Globus pallidus (tissue), 1 donor: ENCODE data around the gene TTLL12.

ENCODE experiments used
- DNase-seq: peaks from one replicate; pipeline ENCODE4 v3.0.0-alpha.2; 2015; ENCODE audit warnings: low spot score

Gene TTLL12

DNA sequence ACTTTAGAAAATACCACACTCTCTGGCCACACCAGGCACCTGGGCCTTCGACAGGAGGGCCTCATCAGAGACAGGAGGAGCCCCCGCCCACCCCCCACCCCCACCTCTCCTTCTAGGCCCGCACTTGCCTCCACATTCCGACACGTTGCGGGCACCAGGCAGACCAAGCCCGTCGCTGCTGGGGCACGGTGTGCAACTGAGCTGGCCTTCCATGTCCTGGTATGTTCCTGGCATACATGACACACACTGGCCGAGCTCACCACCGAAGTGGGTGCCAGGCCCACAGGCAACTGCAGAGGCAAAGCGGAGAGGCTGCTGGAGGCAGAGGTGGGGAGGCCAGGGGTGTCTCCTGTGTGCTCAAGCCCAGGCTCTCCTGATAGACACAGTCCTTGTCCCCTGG lies 27.0 kb upstream of the TTLL12 start:
- DNase-seq, result no peak

DNA sequence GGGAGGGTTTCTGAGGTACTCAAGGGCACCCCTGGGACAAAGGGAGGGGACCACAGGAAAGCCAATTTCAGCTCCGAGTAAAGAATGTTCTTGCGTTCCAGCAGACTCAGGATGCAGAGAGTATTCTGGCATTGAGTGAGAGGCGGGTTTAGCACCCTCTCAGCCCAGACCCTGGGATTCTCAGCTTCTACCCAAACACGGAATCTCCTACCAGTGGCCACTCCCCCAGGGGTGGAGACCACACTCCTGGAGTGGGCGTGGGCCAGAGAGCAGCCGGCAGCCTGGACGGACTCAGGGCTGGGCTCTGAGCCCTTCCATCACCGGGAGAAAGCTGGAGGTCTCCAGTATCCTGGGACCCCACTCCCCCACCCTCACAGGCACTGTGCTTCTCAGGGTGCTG lies 26.1 kb upstream of the TTLL12 start:
- no peak for DNase-seq

DNA sequence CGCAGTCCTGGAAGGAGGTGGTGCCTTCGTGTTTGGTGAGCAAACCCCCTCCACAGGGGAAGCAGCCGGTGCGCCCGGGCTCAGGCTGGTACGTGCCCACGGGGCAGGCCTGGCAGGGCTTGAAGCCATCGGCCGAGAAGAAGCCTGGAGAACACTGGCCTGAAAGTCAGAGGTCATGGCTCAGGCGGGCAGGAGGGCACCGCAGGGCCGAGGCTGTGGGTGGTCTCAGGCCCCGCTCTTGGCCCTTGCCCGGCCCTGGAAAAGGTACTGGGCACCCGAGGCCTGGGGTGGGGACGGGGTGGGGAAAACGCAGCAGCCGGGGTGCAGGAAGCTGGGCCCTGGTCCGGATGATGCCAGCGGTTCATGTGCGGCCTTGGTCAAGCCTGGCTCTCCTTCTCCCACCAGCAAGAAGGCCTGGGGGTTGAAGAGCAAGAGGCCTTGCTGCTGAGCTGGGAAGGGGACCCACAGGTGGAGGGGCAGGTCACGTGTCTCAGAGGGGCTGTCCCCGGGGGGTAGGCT lies 25.6 kb upstream of the TTLL12 start:
- no peak for DNase-seq

DNA sequence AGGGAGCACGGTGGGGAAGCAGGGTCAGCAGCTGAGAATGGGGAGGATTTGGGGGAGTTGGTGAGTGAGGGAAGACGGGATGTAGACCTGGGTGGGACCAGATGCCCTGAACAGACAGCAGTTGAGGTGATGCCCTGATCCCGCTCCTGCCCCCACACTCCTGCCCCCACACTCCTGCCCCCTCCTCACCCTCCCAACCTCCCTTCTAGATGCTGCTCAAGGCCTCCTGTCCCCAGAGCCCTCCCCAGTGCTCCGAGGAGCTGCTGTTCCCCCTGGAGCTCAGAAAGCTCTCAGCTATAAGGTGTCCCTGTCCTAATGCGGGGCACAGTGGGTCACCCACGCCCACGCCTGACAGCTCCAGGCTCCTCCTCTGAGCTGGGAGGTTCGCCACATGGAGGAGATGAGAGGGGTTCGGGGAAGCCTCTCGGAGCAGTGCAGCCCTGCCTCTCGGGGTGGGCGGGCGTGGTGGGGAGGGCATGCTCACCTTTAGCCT lies 25.1 kb upstream of the TTLL12 start:
- no peak for DNase-seq

DNA sequence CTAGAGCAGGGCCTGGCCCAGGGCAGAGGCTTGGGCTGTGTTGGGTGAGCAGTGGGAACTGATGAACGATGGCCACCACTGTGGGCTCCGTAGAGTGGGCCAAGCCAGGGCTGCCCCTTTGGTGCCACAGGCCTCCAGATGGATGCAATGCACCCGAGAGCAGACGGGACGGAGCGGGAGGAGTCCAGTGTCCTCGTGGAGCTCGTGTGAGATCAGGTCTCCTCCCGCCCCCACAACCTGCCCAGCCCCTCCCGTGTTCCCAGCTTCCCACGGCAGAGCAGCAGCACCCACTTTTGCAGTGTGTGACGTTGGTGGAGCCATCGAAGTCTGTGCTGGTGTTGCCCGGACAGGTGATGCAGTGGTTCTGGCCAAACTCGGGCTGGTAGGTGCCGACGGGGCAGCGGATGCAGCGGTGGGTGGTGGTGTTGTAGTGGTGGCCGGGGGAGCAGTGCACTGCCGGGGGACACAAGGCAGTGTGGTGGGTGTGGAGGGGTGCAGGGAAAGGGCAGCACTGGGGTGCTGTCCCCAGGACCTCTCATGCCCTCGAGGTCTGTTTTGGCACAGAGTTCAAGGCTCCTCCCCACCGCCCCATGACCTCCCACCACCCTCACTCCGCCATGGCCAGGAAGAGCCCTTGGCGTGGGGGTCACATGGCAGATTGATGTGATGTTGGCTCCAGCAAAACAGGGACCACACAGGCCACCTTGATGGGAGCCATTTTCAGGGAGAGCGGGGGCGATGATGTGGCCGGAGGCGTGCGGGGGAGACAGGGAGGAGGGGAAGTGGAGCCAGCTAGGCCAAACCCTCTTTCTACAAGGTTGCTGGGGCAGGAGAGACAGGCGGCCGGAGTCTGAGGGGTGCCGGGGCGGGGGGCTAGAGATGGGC lies 23.9 kb upstream of the TTLL12 start:
- DNase-seq, result no peak

DNA sequence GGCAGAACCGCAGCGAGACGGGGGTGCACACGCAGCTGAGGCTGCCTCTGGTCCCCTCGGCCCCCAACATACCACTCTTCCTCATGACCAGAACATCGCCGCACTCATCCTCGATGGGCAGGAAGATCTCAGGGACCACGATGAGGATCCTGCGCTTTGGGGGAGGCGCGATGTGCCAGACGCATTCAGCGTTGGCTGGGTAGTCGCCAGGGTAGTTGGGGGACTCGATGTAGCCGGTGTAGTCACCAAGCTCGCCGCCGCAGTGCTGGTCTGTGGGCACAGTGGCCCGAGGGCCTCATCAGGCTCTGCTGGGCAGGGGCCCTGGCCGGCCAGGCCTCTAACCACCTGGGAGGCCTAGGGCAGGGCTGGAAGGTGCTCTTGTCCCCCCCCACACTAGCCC lies 23.0 kb upstream of the TTLL12 start:
- DNase-seq, result no peak

DNA sequence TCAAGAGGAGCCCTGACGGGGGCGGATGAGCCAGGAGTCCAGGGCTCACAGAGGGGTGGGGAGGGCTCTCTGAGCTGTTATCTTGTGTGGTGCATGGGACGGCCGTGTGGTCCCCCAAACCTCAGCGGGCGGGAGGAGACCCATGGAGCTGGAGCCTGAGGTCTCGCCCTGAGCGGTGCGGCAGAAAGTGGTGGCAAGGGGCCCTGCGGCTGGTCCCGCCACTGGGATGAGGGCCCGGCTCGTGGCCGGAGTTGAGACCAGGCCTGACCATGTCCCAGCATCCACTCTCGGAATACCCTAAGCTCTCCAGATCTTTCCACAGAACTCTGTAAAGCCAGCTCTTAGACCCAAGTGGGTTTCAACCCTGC lies 22.6 kb upstream of the TTLL12 start:
- no peak for DNase-seq

DNA sequence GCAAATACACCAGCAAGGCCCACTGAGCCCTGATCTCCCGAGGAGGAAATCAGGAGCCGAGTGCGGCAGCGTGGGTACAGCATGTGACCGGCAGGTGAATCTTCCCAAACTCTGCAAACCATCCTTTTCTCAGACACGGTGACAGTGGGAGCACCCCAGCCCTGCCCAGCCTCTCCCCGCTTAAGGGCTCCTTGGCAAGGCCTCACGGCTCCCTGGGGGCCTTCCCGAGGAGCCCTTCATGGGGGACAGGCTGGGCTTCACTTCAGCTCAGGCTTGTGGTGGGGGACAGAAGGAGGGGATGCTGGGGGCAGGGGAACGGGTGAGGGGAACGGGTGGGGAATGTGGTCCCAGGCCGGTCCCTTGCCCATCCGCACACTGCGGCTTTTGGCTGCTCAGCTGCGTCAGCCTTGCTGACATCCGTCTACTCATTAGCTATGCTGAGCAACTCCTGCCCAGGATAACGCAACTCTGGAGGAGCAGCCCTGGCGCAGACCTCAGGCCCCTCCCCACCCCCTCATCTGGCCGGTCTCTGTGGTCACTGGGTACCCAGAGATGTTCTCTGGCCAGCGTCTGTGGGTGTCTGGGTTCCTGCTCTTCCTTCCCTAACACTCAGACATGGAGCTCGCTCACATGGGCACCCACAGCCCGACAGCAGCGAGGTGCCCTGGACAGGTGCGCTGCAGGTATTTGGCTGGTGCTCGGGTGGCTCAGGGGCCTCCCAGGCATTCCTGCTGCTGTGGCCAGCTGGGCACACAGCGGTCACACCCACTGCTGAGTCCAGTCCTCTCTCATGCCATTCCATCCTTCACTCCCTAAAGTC lies 22.0 kb upstream of the TTLL12 start:
- no peak for DNase-seq

DNA sequence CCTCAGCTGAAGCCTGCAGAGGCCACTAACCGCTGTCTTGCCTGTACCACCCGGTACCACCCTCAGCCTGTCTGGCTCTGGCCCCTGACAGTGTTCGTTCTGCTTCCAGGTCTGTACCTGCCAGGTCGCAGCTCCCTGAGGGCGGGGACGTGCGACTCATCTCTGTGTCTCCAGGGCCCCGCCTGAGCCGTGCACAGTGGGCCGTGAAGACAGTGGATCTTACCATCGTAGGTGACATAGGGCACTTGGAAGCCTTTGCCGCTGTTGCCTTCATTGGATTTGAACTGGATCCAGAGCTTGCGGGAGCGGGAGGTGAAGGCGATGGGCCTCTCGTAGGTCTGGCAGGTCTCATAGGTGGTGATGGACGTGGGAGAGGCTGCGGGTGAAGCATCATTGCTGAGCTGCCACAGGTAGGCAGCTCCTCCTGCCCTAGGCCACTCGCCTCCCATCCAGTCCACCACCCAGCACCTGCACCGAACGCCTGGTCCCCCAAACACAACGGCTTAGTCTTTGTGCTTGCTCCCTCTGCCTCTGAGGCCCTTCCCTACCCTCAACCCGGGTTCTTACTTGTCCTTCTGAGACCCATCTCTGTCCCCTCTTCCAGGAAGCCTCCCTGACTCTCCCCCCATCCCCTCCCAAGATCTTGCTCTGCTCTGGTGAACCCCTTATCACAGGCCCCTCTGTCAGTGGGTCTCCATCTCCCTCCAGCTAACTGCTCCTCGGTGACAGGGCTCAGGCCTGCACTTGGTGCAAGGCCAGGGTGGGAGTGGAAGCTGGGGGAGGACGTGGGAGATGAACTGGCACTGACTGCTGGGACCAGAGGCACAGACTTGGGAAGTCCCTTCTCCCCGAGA lies 21.1 kb upstream of the TTLL12 start:
- no peak for DNase-seq

DNA sequence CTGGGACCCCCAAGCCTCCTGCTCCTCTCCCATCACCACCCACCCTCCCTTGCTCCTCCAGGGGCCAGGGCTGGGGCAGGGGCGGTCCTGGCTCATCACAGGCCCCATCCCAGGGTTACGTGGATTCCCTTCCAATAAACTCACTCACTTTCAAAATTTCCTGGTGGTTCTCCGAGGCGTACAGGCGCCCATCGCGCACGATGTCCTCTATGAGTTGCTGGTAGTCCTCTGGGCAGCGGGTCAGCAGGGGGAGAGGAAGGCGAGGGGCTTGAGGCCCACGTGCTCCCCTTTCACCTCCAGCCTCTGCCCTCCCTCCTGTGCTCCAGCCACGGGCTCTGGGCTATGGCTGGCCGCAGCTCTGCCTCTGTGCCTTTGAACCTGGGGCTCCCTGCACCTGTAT lies 20.5 kb upstream of the TTLL12 start:
- no peak for DNase-seq

DNA sequence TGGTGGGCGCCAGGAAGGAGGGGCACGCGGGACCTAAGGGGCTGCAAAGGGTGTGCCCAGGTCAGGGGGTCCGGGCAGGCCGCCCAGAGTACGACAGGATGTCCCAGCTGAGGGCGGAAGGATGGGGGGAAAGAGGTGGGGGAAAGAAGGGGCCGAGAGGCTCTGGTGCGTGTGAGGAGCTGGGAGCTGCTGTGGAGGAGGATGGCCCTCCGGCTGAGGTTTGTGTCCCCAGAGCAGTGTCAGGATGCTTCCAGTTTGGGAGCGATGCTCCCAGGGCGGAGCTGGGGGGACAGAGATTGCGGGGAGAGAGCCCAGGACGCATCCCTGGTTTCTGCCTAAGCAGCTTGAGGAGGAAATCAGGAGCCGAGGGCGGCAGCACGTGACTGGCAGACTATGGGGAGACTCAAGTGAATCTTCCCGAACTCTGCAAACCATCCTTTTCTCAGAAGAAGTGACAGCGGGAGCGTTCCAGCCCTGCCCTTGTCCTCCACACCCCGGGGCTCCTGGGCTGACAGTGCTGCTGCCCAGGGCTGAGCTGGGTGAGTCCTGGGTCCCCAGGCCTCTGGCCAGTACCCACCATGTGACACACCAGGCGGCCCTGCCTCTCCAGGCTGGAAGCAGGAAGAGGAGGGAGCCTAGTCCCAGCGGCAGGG lies 19.7 kb upstream of the TTLL12 start:
- DNase-seq, result no peak

DNA sequence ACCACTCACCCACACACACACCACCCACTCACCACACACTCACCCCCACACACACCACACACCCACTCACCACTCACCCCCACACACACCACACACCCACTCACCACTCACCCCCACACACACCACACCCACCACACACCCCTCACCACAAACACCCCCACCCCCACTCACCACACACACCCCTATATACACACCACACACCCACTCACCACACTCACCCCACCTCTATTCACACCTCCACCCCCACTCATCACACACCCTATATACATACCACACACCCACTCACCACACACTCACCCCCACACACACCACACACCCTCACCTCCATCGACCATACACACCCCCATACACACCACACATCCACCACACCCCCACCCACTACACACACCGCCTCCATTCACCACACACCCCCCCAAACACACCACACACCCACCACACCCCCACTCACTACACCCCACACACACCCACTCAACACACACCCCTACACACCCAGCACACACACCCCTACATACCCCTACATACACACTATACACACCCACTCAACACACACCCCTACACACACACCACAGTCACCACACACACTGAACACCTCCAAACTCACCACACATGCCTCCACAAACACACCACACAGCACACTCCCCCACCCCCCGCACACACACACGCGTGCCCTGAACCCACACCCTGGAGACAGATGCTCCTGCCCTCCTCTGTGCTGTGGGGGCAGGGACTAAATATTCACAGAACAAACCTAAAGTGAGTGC lies 19.0 kb upstream of the TTLL12 start:
- no peak for DNase-seq

DNA sequence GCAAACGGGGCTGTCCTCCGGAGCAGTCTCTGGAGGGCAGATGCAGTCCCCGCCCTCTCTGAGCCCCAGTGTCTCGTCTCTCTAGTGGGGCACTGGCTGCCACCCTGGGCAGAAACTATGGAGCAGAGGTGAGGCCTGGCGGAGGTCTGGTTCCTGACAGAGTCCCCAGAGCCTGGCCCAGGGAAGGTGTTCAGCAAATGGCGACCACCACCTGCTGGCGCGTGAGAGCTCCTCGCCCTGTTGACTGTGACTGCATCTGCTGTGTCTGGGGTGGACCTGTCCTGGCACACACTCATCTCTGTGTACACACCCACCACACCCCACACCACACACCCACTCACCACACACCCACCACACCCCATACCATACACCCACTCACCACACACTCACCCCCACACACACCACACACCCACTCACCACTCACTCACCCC lies 18.3 kb upstream of the TTLL12 start:
- DNase-seq, result no peak

DNA sequence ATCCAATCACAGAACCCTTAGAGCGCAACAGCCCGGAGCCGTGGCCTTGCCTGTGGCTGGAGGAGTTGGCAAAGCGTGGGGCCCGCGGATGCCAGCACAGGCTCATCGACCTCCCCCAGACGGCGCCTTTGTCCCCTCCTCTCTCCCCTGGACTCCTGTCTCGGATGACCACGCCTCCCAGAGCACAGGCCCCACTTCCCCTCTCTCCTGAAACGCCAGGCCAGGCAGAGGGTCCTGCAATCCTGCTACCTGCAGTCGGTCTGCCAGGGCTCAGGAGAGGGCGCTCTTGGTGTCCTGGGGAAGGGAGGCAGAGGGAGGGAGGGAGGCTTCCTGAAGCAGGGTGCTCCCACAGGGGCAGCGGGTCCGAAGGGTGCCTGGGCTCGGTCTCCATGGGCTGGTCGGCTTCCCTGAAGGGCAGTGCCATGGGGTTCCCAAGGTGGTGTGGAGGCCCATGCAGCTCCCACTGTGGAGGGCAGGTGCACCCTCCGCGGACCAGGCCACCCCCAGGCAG lies 16.6 kb upstream of the TTLL12 start:
- DNase-seq, result no peak

DNA sequence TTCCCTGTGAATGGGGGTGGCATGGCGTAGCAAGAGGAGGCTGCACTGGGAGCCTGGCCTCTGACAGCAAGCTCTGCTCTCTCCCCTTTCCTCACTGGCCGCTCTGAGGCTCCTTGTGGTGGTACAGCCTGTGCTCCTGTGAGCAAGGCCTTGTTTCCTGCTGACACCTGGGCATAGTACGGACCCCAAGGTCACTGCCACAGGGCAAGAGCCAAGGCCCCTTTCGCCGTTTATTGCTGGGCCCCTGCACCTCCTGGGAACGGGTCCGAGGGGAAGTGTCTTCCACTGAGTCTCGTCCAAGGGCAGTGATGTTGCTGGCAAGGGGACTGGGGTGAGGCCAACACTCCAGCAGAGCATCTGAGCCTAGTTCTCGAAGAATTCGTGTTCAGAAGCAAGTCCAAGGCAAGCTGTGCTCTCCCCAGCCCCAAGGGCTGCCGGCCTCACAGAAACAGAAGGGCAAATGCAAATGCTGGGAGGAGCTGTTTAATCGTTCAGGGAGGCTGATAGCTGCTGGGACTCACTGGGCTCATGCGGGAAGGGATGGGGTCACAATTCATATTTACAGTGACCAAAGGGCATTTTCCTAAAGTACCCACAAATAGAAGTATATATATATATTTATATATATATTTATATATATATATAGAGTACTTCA lies 15.9 kb upstream of the TTLL12 start:
- DNase-seq, result no peak

DNA sequence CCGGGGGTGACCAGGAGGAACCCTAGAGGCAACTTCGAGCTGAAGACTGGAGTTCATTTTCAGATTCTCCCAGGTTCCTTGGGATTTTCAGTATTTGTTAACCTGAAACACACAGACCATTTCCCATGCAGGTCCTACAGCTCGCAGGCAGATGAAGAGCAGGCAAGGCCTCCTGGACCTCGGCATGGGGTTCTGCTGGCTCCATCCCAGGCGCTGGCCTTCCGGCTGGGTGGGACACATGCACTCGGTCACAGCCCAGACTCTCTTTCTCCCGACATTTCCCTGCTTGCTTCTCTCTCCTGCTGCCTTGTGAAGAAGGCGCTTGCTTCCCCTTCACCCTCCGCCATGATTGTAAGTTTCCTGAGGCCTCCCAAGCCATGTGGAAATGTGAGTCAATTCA lies 15.4 kb upstream of the TTLL12 start:
- no peak for DNase-seq

DNA sequence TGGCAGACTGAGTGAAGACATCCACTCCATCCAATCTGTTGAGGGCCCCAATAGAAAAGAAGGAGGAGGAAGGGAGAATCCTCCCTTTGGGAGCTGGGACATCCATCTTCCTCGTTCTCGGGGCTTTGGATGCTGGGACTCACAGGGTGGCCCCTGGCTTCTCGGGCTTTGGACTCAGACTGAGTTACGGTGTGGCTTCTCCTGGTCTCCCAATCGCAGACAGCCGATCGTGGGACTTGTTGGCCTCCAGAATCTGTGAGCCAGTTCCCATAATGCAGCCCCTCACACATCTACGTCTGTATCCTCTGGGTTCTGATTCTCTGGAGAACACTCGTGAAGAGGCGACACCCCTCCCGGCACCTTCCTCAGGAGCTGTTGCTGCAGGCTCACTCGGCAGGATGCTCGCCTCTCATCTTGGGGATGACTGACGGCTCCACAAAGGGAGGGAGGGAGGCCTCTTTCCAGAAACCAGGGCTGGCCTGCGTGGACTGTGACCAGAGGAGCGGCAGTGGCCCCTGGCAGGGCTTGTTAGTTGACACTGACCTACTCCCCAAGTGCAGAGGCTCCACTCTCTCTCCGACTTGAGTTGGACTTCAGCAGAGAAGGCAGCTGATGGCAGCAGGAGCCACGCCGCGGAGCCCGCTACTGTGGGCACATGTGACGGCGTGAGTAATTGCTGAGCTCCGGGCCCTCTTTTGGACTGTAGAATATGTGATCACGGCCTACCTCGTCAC lies 14.7 kb upstream of the TTLL12 start:
- no peak for DNase-seq

DNA sequence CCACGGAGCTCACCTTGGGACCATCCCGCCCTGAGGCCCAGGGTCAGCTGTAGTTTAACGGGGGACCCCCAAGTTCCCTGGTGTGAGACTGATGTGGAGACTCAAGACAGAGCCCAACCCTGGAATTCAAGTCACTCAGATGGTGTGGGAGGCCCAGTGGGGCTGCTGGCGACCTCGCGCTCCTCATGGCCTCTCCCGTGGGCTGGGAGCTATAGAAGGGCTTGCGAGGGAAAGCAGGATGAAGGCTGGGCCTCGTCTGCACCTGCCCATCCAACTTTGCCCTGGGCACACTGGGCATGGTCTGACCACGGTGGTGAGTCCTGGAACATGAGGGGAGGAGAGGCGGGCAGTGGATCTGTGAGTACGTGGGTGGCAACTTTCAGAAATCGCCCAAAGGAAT lies 13.6 kb upstream of the TTLL12 start:
- no peak for DNase-seq

DNA sequence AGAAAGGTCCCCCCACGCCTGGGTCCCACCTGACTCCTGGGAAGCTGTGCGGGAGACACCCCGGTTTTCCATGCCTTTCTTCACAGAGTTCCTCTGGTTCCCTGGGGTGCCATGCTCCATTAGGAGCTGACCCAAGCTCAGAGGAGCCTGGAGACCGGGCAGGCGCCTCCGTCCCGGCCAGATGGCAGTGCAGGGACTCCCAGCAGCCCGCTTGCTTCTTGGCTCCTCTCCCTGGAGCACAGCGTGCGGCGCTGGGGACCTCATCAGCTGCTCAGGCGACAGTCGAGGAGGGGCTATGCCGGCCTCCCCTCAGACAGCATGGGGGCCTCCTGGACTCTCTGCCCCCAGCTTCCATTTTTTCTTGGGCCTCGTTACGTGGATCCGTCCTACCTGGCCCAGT lies 13.1 kb upstream of the TTLL12 start:
- DNase-seq, result no peak
